ENCODE data around the gene PLIN4. TPM values are rescaled to one million over a fixed set of nuclear protein-coding genes. Genes with fewer than 3 reads are reported as not detected.

Gene PLIN4
- total and polyA plus RNA-seq, 9 of the 15 experiments (the other 6 are each of a cell fraction or from before 2014, with no cell fraction given): 0.04 to 0.16 (median 0.07) TPM; not detected in 3

- TF ChIP-seq, protein P1, sequence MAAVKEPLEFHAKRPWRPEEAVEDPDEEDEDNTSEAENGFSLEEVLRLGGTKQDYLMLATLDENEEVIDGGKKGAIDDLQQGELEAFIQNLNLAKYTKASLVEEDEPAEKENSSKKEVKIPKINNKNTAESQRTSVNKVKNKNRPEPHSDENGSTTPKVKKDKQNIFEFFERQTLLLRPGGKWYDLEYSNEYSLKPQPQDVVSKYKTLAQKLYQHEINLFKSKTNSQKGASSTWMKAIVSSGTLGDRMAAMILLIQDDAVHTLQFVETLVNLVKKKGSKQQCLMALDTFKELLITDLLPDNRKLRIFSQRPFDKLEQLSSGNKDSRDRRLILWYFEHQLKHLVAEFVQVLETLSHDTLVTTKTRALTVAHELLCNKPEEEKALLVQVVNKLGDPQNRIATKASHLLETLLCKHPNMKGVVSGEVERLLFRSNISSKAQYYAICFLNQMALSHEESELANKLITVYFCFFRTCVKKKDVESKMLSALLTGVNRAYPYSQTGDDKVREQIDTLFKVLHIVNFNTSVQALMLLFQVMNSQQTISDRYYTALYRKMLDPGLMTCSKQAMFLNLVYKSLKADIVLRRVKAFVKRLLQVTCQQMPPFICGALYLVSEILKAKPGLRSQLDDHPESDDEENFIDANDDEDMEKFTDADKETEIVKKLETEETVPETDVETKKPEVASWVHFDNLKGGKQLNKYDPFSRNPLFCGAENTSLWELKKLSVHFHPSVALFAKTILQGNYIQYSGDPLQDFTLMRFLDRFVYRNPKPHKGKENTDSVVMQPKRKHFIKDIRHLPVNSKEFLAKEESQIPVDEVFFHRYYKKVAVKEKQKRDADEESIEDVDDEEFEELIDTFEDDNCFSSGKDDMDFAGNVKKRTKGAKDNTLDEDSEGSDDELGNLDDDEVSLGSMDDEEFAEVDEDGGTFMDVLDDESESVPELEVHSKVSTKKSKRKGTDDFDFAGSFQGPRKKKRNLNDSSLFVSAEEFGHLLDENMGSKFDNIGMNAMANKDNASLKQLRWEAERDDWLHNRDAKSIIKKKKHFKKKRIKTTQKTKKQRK (IDR thresholded peaks at IDR 0.05; ENCODE audit: borderline replicate concordance, low read depth, low read length): no peak
- TF ChIP-seq ZC3H4 (CRISPR knock-in tag; IDR thresholded peaks at IDR 0.05; ENCODE audit: borderline replicate concordance) (no peak), HNRNPL (IDR thresholded peaks at IDR 0.05; ENCODE audit: low read depth, low read length) (no peak), POLR2G (IDR thresholded peaks at IDR 0.05; ENCODE audit: low read depth, low read length) (peak; percentile 64), ETV1 (tag; conservative IDR thresholded peaks at IDR 0.05; ENCODE audit: low read depth) (peak; percentile 30; the same call in 1 of the 2 replicates), GTF2F1 (IDR thresholded peaks at IDR 0.05; ENCODE audit: low read depth, low read length) (no peak), GABPB1 (CRISPR knock-in tag; IDR thresholded peaks at IDR 0.05) (peak; percentile 62; the same call in 1 of the 2 replicates), TCF3 (CRISPR knock-in tag; IDR thresholded peaks at IDR 0.05) (no peak), ZNF511 (CRISPR knock-in tag; IDR thresholded peaks at IDR 0.05) (peak; percentile 59; the same call in 1 of the 2 replicates), MLLT1 (IDR thresholded peaks at IDR 0.05) (0 out of 4 replicates have a peak, but pooled peaks of 1 of the 2 experiments have one; percentile 9), FOXK1 (CRISPR knock-in tag; IDR thresholded peaks at IDR 0.05; ENCODE audit: borderline replicate concordance) (no peak; the same call in 1 of the 2 replicates), MYNN (IDR thresholded peaks at IDR 0.05) (peak; percentile 80), MYNN (CRISPR knock-in tag; IDR thresholded peaks at IDR 0.05) (peak; percentile 36; the same call in 1 of the 2 replicates), SAP30 (IDR thresholded peaks at IDR 0.05; ENCODE audit: borderline replicate concordance, insufficient read depth, low read depth, low read length, poor library complexity, severe bottlenecking) (peak; percentile 38), CBX1 (IDR thresholded peaks at IDR 0.05; ENCODE audit: low read depth) (peak; percentile 96; the same call in 1 of the 2 replicates), PHF20 (IDR thresholded peaks at IDR 0.05; ENCODE audit: partially characterized antibody) (peak; percentile 67), EGR1 (conservative IDR thresholded peaks at IDR 0.05) (peak; percentile 96)
- TF ChIP-seq, protein P2, sequence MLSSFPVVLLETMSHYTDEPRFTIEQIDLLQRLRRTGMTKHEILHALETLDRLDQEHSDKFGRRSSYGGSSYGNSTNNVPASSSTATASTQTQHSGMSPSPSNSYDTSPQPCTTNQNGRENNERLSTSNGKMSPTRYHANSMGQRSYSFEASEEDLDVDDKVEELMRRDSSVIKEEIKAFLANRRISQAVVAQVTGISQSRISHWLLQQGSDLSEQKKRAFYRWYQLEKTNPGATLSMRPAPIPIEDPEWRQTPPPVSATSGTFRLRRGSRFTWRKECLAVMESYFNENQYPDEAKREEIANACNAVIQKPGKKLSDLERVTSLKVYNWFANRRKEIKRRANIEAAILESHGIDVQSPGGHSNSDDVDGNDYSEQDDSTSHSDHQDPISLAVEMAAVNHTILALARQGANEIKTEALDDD (IDR thresholded peaks at IDR 0.05): peak; percentile 52; the same call in 1 of the 2 replicates
- TF ChIP-seq, protein P3, sequence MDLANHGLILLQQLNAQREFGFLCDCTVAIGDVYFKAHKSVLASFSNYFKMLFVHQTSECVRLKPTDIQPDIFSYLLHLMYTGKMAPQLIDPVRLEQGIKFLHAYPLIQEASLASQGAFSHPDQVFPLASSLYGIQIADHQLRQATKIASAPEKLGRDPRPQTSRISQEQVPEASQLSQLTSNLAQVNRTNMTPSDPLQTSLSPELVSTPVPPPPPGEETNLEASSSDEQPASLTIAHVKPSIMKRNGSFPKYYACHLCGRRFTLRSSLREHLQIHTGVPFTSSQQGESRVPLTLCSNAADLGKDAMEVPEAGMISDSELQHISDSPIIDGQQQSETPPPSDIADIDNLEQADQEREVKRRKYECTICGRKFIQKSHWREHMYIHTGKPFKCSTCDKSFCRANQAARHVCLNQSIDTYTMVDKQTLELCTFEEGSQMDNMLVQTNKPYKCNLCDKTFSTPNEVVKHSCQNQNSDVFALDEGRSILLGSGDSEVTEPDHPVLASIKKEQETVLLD (IDR thresholded peaks at IDR 0.05): 0 out of 2 replicates have a peak, but pooled peaks have one; percentile 33
Measured at GRCh38 chr19:4555657-4556561, 37.6 kb upstream of the PLIN4 start (continued).

All from K562 (cell line).